CD8-positive, alpha-beta memory T cell (primary cell): Measurements from ENCODE around the gene EBF4. TPM values are rescaled to one million over a fixed set of nuclear protein-coding genes. Genes with fewer than 3 reads are reported as not detected.

Experiments
- CTCF ChIA-PET: fragments of 350-600 bp; sonication (Branson Sonifier 250); formaldehyde crosslinking; loops from one replicate; lab custom pipeline; 2021; ENCODE audit warnings: antibody characterized with exemption; lab: Charles Lee
- POLR2A ChIA-PET: fragments of 350-600 bp; sonication (Branson Sonifier 250); formaldehyde crosslinking; loops from one replicate; lab custom pipeline; 2021; ENCODE audit warnings: antibody characterized with exemption; lab: Charles Lee
- DNase-seq, 5 donors: peaks; one replicate each; pipeline versions ENCODE4 v3.0.0 to v3.0.0-alpha.2; 2020 to 2022; ENCODE audit warnings: mixed read lengths in 1 of 5
- H3K27ac ChIP-seq: one replicate; pipeline ENCODE4 v1.7.0; 2013; ENCODE audit warnings: low read depth, mild to moderate bottlenecking, low read length, moderate library complexity
- H3K27me3 ChIP-seq: 2 replicates; pipeline ENCODE4 v1.7.0; 2013; ENCODE audit warnings: low read length, mild to moderate bottlenecking; ENCODE audit not compliant: insufficient read depth, poor library complexity, severe bottlenecking
- H3K36me3 ChIP-seq: 2 replicates; pipeline ENCODE4 v1.7.0; 2013; ENCODE audit warnings: mild to moderate bottlenecking, low read length, moderate library complexity; ENCODE audit not compliant: insufficient read depth
- H3K4me1 ChIP-seq: 2 replicates; pipeline ENCODE4 v1.7.0; 2013; ENCODE audit warnings: mild to moderate bottlenecking, low read length, moderate library complexity; ENCODE audit not compliant: insufficient read depth
- H3K4me3 ChIP-seq: 2 replicates; pipeline ENCODE4 v1.7.0; 2013; ENCODE audit warnings: mild to moderate bottlenecking, low read length
- H3K9me3 ChIP-seq: 2 replicates; pipeline ENCODE4 v1.7.0; 2013; ENCODE audit warnings: mild to moderate bottlenecking, low read length
- H3K27ac Mint-ChIP-seq, 8 donors: one replicate each; pipeline ENCODE4 v1.8.0; 2020 to 2021; ENCODE audit warnings: mixed read lengths in 8 of 8, mild to moderate bottlenecking in 6 of 8, inconsistent platforms in 3 of 8, moderate library complexity in 3 of 8
- H3K27me3 Mint-ChIP-seq, 2 donors: one replicate each; pipeline ENCODE4 v1.8.0; 2020 to 2021; ENCODE audit warnings: mixed read lengths in 2 of 2, mild to moderate bottlenecking in 1 of 2, moderate library complexity in 1 of 2
- H3K36me3 Mint-ChIP-seq, 3 donors: one replicate each; pipeline ENCODE4 v1.8.0; 2020 to 2021; ENCODE audit warnings: mixed read lengths in 3 of 3, inconsistent platforms in 1 of 3, mild to moderate bottlenecking in 1 of 3
- H3K4me1 Mint-ChIP-seq, 3 donors: one replicate each; pipeline ENCODE4 v1.8.0; 2020 to 2021; ENCODE audit warnings: mixed read lengths in 3 of 3, inconsistent platforms in 1 of 3, mild to moderate bottlenecking in 1 of 3
- H3K4me3 Mint-ChIP-seq, 7 donors: one replicate each; pipeline ENCODE4 v1.8.0; 2020 to 2021; ENCODE audit warnings: mixed read lengths in 7 of 7, mild to moderate bottlenecking in 6 of 7, moderate library complexity in 4 of 7, inconsistent platforms in 2 of 7
- H3K9me3 Mint-ChIP-seq, 5 donors: one replicate each; pipeline ENCODE4 v1.8.0; 2020 to 2022; ENCODE audit warnings: mixed read lengths in 5 of 5, mild to moderate bottlenecking in 3 of 5, moderate library complexity in 2 of 5, inconsistent platforms in 1 of 5
- polyA plus RNA-seq: library from polyadenylated mRNA; unstranded; fragments of 300-500 nt; fragmentation: Illumina TruSeq; gene quantifications from one replicate; pipeline ENCODE4 v1.2.3, GENCODE V29; 2021
- total RNA-seq, 2 experiments: library from RNA; stranded (reverse); gene quantifications; one replicate each; pipeline ENCODE4 v1.2.3, GENCODE V29; 2021

Gene EBF4
- total and polyA plus RNA-seq, 3 experiments from 2014 or later = 0.66 to 2.0 (median 0.92) TPM

GRCh38 chr20:2751878-2752566, 59.4 kb downstream of the EBF4 start:
- Mint-ChIP-seq H3K27ac (no peak overlapping the region), H3K4me1 (peaks cover 31 to 33% (median 32%) of the 10 kb centered on the region in 3 donors), H3K36me3 (no peaks in the 10 kb centered on the region), H3K27me3 (peaks cover 11% of the 10 kb centered on the region in 2 donors), H3K4me3 (peak overlapping the region in 1 of 7 donors; percentile 91), H3K9me3 (no peaks in the 10 kb centered on the region)
- H3K9me3 ChIP-seq = no peaks in the 10 kb centered on the region
- peaks cover 26% of the 10 kb centered on the region for H3K4me1 ChIP-seq
- no peaks in the 10 kb centered on the region for H3K36me3 ChIP-seq
- peak overlapping the region; percentile 63 for H3K4me3 ChIP-seq
- ChIA-PET CTCF (interaction anchor here (0.6 to 4.0 kb wide), 18 partner anchors 8 to 1077 kb away, joined by 3 to 24 read pairs (median 5); partner anchors contain the start of genes PCED1A and VPS16), POLR2A (interaction anchor here (1.3 kb wide), 1 partner anchor 10 kb away, joined by 3 read pairs; no protein-coding TSS in a partner anchor)
- DNase-seq = peak; percentile 42 to 64 (median 53)
- peaks cover 4% of the 10 kb centered on the region for H3K27me3 ChIP-seq
- no peak overlapping the region for H3K27ac ChIP-seq

DNA sequence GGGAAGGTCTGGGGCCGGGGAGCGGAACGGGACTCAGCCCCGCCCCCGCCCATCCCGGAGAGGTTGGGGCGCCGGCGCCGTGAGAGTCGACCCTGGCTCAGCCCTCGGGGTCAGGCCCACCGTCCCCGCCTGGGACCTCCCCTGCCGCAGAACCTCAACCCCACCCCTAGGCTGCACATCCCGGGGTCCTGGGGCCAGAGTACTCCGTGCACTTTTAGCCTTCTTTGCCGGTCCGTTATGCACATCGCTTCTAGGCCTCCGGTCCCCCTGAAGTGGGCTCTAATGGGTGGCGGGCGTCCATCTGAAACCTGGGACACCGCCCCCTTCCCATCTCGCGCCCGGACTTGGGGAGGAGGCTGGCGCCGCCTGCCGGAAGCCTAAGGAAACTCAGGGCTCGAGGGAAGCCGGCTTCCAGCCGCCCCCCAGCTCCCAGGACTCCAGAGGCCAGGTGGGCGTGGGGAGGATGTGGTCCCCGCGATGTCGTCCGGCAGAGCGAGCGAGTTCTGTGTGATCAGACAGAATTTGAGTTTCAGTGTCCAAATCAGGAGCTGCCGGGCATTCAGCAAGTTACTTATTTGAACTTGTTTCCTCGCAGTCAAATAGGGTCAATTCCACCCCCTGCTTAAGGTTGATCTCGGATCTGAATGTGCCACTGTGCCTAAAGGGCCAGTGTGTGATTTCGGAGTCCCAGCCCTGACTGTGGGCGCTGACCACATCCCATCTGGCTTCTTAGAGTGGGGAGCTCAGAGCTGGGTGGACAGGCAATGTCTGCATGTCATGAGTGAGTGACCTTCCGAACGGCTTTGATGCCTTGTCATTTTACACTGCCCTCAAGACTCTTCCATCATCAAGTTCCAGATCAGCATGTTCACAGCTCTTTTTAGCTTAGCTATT, 60.2 kb downstream of the EBF4 start:
- Mint-ChIP-seq H3K27me3 (peaks cover 11 to 14% of the 10 kb centered on the region in 2 donors), H3K4me3 (peak overlapping the region; percentile 81 to 91 (median 87)), H3K4me1 (peaks cover 31 to 33% (median 32%) of the 10 kb centered on the region in 3 donors), H3K36me3 (no peaks in the 10 kb centered on the region), H3K27ac (peak overlapping the region in 6 of 8 donors; percentile 12 to 86 (median 73)), H3K9me3 (no peaks in the 10 kb centered on the region)
- Histone ChIP-seq H3K4me1 (peaks cover 26% of the 10 kb centered on the region), H3K27me3 (peaks cover 4% of the 10 kb centered on the region), H3K36me3 (no peaks in the 10 kb centered on the region), H3K27ac (no peak overlapping the region), H3K4me3 (peak overlapping the region; percentile 63), H3K9me3 (no peaks in the 10 kb centered on the region)
- DNase-seq = peak in 4 of 5 donors; percentile 42 to 70 (median 52)
- CTCF ChIA-PET = interaction anchor here (0.6 to 4.0 kb wide), 24 partner anchors 8 to 1076 kb away, joined by 3 to 24 read pairs (median 4); partner anchors contain the start of genes PCED1A and VPS16
- POLR2A ChIA-PET = no interaction called here

DNA sequence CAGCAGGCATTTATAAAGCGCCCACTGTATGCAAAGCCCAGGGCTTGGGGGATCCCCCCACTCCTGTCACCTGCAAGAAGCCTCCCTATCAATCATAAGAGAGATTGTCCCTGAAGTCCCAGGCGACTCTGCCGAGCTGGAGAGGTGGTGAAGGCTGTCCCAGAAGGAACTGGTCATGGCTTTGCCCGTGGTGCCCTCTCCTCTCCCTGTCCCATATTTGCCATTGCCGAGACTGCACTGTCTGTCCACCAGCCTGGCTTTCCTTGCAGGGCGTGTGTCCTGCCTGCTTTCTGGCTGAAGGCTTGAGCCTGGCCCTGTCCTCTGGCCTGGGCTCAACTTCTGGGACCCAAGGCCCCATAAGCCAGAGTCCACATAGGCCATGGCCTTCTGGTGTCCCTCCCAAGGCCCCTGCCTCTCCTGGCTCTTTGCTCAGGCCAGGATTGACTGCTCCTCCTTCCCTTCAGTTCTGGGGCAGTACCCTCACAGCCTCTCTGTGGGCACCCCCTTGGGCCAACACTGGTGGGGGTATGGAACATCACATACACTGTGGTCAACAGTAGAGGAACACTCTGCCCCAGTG, 61.0 kb downstream of the EBF4 start:
- CTCF ChIA-PET = interaction anchor here (0.7 to 4.0 kb wide), 19 partner anchors 9 to 247 kb away, joined by 3 to 24 read pairs (median 5); partner anchors contain the start of genes PCED1A and VPS16
- peaks cover 12 to 17% of the 10 kb centered on the region in 2 donors for H3K27me3 Mint-ChIP-seq
- Histone ChIP-seq H3K27ac (no peak overlapping the region), H3K9me3 (no peaks in the 10 kb centered on the region), H3K27me3 (peaks cover 4% of the 10 kb centered on the region), H3K4me3 (no peak overlapping the region), H3K4me1 (peaks cover 26% of the 10 kb centered on the region), H3K36me3 (no peaks in the 10 kb centered on the region)
- H3K4me1 Mint-ChIP-seq = peaks cover 31 to 32% (median 32%) of the 10 kb centered on the region in 3 donors
- H3K36me3 Mint-ChIP-seq = no peaks in the 10 kb centered on the region
- POLR2A ChIA-PET = no interaction called here
- DNase-seq = no peak
- H3K4me3 Mint-ChIP-seq = peak overlapping the region; percentile 81 to 91 (median 87)
- H3K9me3 Mint-ChIP-seq = no peaks in the 10 kb centered on the region
- peak overlapping the region in 3 of 8 donors; percentile 17 to 85 (median 51) for H3K27ac Mint-ChIP-seq

DNA sequence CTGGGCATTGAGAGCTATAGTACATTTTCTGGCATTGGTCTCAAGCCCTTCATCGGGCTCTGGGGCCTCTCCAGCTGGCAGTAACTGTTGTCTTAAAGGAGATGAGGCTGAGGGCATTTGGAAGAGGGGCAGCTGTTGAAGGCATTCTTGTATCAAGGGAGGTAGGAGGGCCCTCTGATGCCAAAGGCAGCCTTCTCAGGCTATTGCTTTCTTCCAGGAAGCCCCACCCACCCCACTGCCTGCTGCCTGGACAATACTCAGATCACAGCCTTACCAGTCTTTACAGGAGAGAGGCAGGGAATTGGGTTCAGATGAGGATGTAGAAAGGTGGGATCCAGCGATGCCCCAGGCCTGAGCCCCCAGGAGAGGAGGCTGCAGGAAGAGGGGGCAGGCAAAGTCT, 61.8 kb downstream of the EBF4 start:
- Histone ChIP-seq H3K9me3 (no peaks in the 10 kb centered on the region), H3K27ac (no peak overlapping the region), H3K36me3 (no peaks in the 10 kb centered on the region), H3K4me1 (peaks cover 26% of the 10 kb centered on the region), H3K27me3 (peaks cover 4% of the 10 kb centered on the region), H3K4me3 (no peak overlapping the region)
- Mint-ChIP-seq H3K27me3 (peaks cover 12 to 21% of the 10 kb centered on the region in 2 donors), H3K9me3 (no peaks in the 10 kb centered on the region), H3K4me3 (peak overlapping the region in 2 of 7 donors; percentile 20 to 39), H3K27ac (no peak overlapping the region), H3K36me3 (no peaks in the 10 kb centered on the region), H3K4me1 (peaks cover 31 to 32% (median 32%) of the 10 kb centered on the region in 3 donors)
- DNase-seq = no peak
- POLR2A ChIA-PET = no interaction called here
- CTCF ChIA-PET = interaction anchor here (2.9 to 4.0 kb wide), 2 partner anchors 10 to 37 kb away, joined by 17 to 22 read pairs; no protein-coding TSS in a partner anchor

DNA sequence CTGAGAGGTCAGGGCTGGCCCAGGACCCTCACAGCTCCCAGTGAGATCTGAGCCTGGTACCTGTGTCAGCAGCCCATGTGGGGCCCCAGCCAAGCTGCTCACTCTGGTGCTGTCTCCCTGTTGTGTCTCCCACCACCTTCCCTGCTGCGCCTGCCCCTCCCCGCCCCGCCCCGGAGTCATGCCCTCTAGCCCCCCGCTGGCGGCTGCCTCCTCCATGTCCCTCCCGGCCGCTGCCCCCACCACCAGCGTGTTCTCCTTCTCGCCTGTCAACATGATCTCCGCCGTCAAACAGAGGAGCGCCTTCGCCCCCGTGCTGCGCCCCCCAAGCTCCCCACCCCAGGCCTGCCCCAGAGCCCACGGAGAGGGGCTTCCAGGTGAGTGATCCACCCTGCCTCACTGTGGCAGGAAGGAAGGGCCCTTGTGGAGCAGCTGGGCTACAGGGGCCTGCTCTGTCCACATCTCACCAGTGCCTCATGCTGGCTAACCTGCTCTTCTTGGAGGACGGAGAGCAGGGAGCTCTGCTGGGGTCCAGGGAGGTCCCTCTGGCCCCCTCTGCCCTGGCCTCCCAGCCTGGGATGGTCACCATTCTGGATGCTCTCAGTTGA, 63.0 kb downstream of the EBF4 start:
- Histone ChIP-seq H3K9me3 (no peaks in the 10 kb centered on the region), H3K4me3 (no peak overlapping the region), H3K27ac (no peak overlapping the region), H3K36me3 (no peaks in the 10 kb centered on the region), H3K27me3 (peaks cover 4% of the 10 kb centered on the region), H3K4me1 (peaks cover 23% of the 10 kb centered on the region)
- no peak for DNase-seq
- Mint-ChIP-seq H3K27me3 (peaks cover 12 to 23% of the 10 kb centered on the region in 2 donors), H3K27ac (peak overlapping the region in 1 of 8 donors; percentile 90), H3K36me3 (no peaks in the 10 kb centered on the region), H3K9me3 (no peaks in the 10 kb centered on the region), H3K4me3 (no peak overlapping the region), H3K4me1 (peaks cover 24 to 26% (median 24%) of the 10 kb centered on the region in 3 donors)
- CTCF ChIA-PET = interaction anchor here (4.0 kb wide), 1 partner anchor 11 kb away, joined by 22 read pairs; no protein-coding TSS in a partner anchor
- POLR2A ChIA-PET = no interaction called here

DNA sequence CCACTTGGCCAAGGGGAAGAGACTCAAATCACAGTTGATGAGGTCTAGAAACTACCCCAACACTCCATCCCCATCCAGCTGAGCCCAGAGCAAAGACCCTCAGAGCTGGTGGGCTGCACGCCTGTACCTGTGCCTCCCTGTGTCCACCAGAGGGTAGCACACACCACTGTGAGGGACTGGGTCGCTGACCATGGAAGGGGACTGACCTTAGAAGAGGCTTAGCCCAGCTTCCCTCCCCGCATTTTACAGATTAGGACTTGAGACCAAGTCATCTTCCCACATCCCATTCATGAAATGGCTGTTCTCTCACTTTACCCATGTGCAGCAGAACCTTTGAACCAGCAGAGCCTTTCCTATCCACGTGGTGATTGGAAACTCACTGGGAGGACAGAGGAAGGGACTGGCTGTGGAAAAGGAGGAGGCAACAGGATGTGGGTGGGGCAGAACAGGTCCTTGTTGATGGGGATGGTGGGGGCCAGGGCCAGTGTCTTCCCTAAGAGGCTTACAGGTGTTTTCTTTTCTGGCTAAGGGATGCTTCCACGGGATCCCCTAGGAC, 63.6 kb downstream of the EBF4 start:
- Mint-ChIP-seq H3K4me3 (no peak overlapping the region), H3K9me3 (no peaks in the 10 kb centered on the region), H3K27me3 (peaks cover 12 to 29% of the 10 kb centered on the region in 2 donors), H3K36me3 (no peaks in the 10 kb centered on the region), H3K27ac (peak overlapping the region in 1 of 8 donors; percentile 72), H3K4me1 (peaks cover 18 to 20% (median 18%) of the 10 kb centered on the region in 3 donors)
- H3K27ac ChIP-seq = no peak overlapping the region
- H3K4me3 ChIP-seq = no peak overlapping the region
- H3K27me3 ChIP-seq = peaks cover 4% of the 10 kb centered on the region
- no peaks in the 10 kb centered on the region for H3K36me3 ChIP-seq
- no peaks in the 10 kb centered on the region for H3K9me3 ChIP-seq
- DNase-seq = no peak
- POLR2A ChIA-PET = no interaction called here
- CTCF ChIA-PET = no interaction called here
- peaks cover 17% of the 10 kb centered on the region for H3K4me1 ChIP-seq

DNA sequence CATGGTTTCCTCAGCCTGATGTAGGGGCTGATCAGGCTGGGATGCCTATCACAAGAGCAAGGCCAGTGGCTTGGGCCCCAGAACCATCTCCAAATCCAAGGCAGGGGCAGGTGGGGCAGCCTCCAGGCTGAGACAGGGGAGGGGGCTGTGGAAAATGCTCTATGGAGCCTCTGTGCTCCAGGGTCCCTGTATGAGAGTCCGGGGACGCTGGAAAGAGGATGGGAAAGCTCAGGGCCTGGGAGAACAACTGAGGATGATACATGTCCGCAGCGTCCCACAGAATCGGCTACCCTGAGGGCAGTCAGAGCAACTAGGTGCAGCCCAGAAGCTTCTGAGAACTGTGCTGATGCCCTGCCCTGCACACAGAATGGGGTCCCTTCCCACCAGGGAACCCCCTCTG, 64.4 kb downstream of the EBF4 start:
- POLR2A ChIA-PET = no interaction called here
- DNase-seq = no peak

More for the DNA sequence above, 64.4 kb downstream of the EBF4 start:
- no peaks in the 10 kb centered on the region for H3K9me3 Mint-ChIP-seq
- Histone ChIP-seq H3K27ac (no peak overlapping the region), H3K4me1 (peaks cover 15% of the 10 kb centered on the region), H3K27me3 (peaks cover 4% of the 10 kb centered on the region), H3K36me3 (no peaks in the 10 kb centered on the region), H3K4me3 (no peak overlapping the region), H3K9me3 (no peaks in the 10 kb centered on the region)
- peaks cover 14 to 18% (median 16%) of the 10 kb centered on the region in 3 donors for H3K4me1 Mint-ChIP-seq
- no peak overlapping the region for H3K27ac Mint-ChIP-seq
- peaks cover 12 to 32% of the 10 kb centered on the region in 2 donors for H3K27me3 Mint-ChIP-seq
- H3K36me3 Mint-ChIP-seq = no peaks in the 10 kb centered on the region
- no peak overlapping the region for H3K4me3 Mint-ChIP-seq
- CTCF ChIA-PET = no interaction called here
